Measurements from ENCODE around the gene NISCH.
A peak's percentile ranks its signal among the peaks of the same experiment; 100 is the strongest.
"Not testable (repeated sequence)": the region's sequence is repeated elsewhere in the genome, so short reads cannot be mapped to it uniquely, and the experiment has no call there.

Gene NISCH

DNA sequence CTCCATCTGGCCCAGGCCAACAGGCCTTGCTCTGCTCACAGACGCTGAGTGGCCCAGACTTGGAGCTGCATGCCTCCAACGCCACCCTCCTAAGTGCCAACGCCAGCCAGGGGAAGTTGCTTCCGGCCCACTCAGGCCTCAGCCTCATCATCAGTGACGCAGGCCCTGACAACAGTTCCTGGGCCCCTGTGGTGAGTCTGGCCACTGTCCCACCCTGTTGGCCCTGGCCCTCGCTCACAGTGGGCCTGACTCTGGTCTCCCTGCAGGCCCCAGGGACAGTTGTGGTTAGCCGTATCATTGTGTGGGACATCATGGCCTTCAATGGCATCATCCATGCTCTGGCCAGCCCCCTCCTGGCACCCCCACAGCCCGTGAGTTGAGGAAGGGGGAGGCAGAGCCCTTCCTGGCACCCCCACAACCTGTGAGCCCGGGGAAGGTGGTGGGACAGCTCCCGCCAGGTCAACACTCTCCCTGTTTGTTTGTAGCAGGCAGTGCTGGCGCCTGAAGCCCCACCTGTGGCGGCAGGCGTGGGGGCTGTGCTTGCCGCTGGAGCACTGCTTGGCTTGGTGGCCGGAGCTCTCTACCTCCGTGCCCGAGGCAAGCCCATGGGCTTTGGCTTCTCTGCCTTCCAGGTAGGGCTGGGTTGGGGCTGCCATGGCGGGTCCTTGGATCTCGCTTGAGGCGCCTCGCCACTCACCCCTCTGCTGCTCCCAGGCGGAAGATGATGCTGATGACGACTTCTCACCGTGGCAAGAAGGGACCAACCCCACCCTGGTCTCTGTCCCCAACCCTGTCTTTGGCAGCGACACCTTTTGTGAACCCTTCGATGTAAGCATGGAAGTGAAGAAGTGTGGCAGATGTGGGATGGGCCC lies 68.2 kb downstream of the NISCH start:
- no peak for DNase-seq (ENCODE audit: insufficient read length, low spot score)
- no peak for FAIRE-seq

DNA sequence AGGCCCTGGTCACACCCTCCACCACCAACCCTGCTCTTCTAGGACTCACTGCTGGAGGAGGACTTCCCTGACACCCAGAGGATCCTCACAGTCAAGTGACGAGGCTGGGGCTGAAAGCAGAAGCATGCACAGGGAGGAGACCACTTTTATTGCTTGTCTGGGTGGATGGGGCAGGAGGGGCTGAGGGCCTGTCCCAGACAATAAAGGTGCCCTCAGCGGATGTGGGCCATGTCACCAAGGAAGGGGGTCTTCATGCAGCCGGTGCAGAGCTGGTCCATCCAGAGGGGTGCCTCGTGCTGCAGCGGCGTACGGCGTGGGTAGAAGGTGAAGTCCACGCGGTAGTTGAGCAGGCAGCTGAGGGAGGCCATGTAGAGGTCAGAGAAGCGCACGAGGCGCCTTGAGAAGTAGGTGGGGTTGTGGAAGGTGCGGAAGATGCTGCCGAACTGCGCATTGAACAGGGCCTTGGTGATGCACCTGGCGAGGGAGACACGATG lies 68.9 kb downstream of the NISCH start:
- FAIRE-seq = no peak
- DNase-seq (ENCODE audit: insufficient read length, low spot score) = no peak

DNA sequence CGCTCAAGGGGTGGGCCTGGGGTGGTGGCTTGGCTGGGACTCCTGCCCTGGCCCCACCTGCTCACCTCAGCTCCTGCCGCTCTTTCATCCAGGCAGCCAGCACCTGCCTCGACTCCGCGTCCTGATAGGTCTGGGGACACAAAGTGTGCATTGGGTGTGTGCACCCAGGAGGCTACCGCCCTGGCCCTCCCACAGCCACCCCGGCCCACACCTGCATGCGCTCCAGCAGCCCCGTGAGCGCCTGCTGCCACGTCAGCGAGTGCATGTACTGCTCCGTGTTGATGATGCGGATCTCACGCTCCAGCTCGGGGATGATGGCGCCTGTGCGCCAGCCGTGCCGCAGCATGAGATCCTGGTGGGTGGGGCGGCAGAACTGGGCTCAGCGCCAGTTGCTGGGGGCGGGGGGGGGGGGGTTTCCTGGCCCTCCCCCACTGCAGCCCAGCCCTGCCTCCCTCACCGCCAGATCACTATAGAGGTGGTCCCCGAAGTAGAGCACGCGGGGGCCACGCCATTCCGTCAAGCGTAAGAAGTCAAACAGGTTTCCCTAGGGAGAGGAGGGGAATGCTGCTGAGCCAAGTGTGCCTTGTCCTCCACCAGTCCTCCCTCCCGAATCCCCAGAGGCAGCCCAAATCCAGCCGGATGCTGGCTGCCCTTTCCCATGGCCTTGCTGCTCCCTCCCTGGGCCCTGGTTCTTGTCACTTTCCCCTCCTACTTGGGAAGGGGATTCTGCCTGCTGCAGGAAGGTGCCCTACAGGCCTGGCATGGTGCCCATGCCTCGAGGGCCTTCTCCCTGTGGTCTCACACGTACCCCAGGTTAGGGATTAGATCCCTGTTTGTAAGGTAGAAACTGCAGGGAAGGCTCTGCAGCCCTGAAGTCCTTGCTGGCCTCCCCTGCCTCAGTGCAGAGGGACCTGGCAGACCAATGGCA lies 69.6 kb downstream of the NISCH start:
- no peak for DNase-seq (ENCODE audit: insufficient read length, low spot score)

DNA sequence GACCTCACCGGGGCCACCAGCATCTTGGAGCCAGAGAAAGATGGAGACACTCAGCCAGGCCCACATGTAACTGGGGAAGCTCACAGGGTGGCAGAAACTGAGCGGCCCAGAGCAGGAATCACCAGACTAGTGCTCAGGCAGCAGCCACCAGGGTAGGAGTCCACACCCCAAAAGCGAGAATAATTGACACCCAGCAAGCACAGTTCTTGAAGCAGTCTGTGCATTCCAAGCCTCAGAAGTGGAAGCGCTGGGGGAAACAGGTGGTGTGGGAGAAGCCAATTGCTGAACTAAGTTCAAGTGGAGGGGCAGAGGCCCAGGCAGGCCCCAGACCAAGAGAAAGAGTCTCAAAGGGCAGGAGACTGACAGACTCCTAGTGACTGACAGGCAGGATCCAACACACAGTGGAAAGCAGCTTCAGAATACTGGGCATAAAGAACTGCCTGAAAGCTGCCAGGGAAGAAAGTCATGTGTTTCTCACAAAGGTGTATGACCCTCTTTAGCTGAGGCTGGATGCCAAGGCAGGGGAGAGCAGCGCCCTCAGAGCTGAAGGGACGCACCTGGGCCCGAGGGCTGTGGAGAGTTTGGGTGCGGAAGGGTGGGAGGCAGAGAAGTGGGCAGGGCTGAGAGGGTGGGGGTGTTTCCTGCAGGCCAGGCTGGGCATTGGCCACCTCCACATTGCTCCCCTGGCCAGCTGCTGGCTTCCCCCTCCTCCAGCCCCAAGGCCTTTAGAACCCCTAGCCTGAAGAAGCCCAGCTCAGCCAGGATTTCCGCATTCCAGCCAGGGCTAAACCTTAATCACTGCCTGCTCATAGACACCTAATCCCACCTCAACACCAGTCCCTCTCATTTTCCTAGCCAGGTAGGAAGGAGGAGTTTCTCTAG lies 70.5 kb downstream of the NISCH start:
- DNase-seq (ENCODE audit: insufficient read length, low spot score) = no peak
- FAIRE-seq = no peak

More for the DNA sequence above, 69.6 kb downstream of the NISCH start:
- FAIRE-seq = no peak

DNA sequence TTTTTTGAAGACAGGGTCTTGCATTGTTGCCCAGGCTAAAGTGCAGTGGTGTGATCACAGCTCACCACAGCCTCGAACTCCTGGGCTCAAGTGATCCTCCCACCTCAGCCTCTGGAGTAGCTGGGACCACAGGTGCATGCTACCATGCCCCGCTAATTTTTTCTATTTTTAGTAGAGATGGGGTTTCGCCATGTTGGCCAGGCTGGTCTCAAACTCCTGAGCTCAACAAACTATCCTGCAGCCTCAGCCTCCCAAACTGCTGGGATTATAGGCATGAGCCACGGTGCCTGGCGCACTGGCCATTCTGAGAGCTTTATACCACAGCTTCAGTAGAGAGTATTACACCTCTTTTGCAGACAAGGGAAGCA lies 71.3 kb downstream of the NISCH start:
- not testable (repeated sequence) for DNase-seq (ENCODE audit: insufficient read length, low spot score); FAIRE-seq

DNA sequence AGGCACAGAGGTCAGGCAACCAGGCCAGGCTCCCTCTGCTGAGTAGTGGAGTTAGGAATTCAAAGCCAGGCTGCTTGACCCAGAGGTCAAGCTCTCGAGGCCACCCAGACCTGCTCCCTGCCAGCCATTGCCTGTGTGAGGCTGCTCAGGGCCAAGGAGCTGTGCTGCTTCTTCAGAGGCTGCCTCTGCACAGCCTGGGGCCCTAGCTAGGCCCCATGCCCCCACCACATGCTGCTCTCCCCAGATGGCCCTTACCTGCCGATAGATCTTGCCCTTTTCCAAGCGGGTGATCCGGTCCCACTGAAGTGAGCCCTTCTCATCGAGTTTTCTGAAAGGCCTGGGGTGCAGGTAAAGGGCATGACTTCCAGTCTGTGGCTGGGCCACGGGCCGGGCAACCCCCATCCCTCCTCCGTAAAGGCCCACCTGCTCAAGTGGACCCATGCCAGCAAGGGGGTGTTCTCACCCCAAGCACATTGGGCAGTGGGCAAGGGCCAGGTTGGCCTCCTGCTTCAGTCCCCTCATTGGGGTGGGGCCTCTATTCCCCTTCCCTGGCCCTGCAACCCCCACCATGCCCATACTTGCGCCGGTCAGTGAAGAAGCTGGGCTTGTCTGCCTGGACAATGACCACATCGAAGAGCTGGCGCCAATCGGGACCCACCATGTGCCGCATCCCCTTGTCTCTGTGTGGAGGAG lies 71.8 kb downstream of the NISCH start:
- DNase-seq (ENCODE audit: insufficient read length, low spot score) (peak; percentile 4), FAIRE-seq (no peak)

DNA sequence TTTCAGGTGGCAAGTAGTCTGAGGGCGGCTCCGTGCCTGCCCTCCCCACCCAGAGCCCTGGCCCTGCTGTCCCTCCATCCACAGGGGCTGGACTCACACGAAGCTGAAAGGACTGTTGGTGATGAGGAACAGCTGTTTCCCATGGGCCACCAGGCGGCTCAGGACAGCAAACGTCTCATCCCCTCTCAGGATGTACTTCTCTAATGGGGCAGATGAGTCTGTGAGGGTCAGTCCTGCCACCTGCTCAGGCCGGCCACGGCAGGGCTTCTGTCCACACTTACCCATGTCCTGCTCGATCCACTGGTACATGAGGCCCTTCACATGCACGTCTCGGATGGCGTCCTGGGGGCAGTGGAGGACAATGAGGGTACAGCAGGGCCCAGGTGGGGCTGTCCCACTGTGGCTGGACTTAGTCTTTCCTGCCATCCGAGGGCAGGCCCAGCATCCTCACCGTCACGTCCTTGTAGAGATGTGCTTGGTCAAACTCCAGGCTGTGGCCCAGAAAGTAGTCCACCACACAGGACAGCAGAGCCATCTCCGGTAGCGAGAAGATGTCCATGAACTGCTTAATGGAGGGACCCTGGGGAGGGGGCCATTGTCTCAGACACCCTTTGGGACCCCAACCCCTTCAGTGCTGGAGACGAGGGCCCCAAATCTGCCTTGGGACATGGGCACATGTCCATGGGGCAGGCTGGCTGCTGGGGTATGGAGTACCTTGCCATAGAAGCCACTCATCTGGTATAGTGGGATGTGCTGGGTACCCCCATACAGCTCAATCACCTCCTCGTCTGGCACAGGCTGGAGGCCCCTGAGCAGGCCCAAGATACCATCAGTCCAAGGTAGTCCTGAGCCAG lies 72.6 kb downstream of the NISCH start:
- no peak for FAIRE-seq
- DNase-seq (ENCODE audit: insufficient read length, low spot score) = no peak

DNA sequence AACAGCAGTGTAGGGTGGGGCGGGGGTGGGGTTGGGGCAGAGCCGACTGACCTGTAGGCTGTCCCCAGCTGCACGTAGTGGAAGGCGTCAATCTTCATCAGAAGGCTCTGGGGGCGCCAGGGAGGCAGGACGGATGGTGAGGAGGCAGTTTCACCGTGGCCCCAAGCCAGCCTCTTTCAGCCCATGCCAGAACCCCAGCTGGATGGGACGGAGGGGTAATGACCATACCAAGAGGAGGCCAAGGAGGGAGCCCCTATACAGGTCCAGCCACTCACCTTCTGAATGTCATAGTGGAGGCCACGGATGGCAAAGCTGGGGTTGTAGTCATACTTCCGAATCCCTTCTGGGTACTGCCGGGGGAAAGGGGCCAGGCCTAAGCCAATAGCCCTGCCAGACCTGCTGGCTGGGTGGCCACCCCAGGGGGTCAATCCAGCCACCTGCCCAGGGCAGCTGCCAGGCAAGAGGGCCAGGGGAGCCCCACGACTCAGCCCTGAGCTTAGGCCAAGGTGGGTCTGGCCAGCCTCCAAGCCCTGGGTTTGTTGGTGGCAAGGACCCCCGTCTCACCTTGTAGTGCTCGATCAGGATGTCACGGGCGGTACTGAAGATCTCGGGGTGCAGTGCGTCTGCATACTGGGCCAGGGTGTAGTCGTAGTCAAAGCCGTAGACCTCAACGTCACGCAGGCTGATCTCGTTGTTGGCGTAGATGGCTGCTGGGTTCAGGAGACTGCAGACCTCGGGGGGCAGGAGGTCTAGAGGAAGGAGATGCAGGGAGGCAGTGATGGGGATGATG lies 73.4 kb downstream of the NISCH start:
- DNase-seq (ENCODE audit: insufficient read length, low spot score) (no peak), FAIRE-seq (no peak)

DNA sequence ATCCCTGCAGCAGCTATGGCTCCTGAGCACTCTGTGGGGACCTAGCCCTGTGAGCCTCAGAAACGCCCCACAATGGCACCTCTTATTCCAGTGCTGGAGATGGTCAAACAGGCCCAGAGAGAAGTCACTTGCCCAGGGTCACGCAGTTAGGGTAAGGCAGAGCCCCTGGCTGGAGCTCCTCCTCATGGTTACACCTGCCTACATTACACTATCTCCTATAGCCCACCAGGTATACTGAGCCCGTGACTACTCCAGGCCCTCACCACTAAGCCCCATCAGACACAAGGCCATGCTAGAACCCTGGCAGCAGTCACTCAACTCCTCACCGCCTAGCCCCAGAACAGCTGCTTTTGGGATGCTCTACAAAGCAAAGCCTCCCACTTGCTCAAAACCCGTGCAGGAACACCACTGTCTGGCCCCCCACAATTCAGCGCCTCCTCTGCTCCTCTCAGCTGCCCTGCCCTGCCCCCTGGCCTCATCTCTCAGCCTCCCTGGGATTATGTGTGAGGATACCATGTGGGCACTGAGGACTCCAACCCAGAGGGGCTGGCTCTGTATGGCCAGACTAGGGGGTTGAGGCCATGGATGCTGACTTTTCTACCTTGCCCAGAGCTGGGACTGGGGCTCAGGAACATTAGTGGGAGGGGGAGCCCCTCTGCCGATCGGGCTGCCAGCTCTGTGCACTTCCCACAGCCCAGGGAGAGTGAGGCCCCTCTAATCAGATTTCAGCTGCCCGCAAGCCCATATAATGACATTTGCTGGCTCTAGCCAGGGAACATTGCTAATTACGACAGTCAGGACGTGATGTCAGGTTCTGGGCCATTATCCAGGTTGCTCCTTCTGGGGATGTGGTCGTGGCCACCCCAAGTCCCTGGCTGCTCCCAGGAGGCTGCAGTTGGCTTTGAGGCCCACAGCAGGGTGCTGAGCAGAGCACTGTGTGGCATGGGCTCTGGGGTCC lies 74.3 kb downstream of the NISCH start:
- no peak for FAIRE-seq
- no peak for DNase-seq (ENCODE audit: insufficient read length, low spot score)

DNA sequence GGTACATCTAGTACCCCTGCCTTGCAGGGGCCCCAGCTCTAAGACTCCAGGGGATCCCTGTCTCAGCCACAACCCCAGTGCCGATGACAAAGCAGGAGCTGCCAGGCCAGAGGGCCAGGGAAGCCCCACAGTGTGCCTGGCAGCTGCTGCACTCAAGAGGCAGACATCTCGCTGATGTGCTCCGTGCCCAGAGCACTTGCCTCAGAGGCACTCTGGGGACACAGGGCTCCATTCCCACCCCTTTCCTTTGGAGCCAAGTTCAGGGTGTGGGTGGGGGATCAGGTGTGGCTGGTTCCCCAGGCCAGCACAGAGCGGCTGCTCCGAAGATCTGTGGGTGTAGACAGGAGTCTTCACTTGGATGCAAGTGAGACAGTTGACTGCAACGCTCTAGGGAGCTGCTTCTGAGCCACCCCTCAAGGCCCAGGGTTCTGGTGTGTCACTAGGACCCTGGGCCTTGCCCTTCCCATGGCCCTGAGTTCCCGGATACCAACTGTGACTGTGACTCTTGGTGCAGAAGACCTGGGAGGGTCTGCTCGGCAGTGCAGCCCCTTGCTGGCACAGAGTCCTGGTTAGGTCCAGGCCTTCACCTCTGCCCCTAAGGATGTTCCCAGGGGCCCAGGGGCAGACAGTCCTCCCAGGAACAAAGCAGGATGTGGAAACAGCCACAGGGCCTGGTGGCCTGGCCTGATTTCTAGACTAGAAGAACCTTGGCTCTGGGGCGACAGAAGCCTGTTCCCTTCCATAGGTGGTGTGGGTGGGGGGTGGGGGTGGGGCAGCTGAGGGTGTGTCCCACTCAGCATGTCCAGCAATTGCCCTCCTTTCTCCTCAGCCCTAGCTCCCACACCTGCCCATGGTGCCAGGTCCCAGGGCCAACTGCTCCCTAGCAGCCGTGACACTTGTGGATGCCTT lies 75.8 kb downstream of the NISCH start:
- DNase-seq (ENCODE audit: insufficient read length, low spot score) = no peak
- FAIRE-seq = no peak

DNA sequence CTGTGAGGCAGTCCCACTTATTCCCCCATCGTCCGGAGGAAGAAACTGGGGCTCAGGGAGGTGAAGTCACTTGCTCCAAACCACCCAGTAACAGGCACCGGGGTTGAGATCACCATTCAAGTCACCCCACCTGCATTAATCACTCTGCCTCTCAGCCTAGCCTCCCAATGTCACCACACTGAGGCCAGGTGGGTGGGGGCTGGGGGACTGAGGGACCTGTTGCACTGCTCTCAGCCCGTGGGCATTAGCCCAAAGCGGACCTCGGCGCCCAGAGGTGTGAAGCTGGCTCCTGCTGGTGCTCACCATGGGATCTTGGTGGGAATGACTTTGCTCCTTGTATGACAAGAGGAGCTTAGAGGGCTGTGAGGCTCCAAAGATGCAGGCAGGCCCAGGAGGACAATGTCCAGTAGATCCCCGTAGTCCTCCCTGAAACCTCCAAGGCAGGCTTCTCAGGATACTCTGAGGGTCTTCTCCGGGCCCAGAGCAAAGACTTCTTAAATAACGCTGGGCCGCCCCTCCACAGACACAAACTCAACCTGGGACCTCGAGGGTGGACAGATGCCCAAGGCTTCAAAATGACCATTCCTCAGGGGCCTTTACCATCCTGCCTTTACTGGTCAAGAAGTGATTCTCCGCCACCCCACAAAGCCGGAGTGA lies 76.6 kb downstream of the NISCH start:
- no peak for FAIRE-seq
- no peak for DNase-seq (ENCODE audit: insufficient read length, low spot score)

DNA sequence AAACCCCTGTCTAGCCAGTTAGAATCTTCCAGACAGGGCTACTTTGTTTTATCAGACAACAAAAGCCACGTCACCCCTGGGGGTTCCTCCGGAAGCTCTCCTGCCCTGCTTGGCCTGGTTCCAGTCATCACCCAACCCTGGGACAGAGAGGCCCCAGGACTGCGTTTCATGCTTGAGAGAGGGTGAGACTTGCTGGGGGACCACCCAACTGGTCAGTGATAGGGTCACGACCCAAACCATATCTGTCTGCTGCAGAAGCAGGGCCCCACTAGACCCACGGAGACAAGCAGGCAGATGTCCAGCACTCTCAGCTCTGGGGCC lies 77.1 kb downstream of the NISCH start:
- DNase-seq (ENCODE audit: insufficient read length, low spot score) (peak; percentile 64), FAIRE-seq (peak; percentile 53)

DNA sequence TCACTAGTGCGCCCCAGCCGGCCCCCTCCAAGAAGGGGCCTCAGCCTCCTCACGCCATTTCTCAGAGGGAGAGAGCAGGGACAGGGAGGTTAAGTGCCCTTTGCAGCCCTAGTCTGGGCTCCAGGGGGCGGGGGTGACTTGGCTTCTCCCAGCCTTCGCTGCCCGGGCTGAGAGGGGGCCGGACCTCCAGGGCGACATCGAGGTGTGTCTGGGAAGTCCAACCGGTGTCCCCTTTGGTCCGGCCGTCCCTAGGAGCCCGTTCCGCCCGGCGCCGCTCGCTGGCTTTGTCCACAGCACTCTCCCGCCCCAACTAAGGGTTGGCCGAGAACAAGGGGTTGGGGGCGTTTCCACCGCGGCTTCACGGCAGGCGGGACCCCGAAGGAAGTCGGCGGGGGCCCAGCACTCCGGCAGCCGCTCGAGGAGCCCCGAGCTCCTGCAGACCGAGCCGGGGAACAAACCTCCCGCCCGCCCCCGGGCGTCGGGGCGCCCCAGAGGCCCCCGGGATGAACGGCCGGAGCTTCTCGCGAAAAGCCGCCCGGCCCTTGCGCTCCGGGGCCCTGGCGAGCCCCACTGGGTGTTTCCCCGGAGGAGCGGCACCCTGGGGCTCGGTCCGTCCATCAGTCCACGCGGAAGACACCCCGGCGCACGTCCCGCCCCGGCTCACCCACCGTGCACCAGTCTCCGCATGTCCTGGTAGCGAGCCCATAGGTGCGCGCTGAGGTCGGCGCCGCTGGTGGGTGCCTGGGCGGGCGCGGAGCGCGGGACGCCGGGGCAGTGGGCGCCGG lies 77.6 kb downstream of the NISCH start:
- DNase-seq (ENCODE audit: insufficient read length, low spot score) (peak; percentile 49), FAIRE-seq (no peak)

DNA sequence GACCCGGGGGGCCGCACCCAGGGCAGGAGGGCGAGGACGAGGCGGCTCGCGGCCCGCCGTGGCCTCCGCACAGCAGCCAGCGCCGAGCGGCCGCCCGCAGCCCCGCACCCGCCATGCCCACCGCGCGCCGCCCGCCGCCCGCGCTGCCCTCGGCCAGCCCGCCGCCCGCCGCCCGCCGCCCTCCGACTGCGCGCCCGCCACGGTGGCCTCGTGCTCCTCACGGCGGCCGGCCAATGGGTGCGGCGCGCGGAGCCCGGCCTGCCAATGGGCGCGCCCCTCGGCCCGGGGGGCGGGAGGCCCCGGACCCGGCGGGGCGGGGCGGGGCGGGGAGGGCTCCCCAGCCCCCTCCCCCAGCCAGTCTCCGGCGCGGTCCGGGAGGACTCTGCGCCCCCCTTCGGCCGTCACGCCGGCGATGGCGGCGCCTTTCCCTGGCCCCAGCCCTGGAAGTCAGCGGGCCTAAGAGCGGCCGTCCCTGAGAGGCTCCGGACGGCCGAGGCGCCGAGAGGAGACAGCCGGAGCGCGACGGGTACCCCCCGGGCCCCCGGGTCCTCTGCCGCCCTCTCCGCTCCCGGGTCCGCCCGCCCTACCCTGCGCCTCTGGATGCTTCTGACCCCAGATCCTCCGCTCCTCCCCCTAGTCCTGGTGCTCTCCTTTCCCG lies 78.3 kb downstream of the NISCH start, which contains the start of gene NT5DC2:
Gene NT5DC2 (minus strand): TSS at position 235 of the 658 bp plus-strand sequence. CDS start 120 bp downstream, at position 115.
- DNase-seq (ENCODE audit: insufficient read length, low spot score) (peak; percentile 93), FAIRE-seq (no peak)

Data from GM19239 (cell line).